HCT116 (cell line): Measurements from ENCODE around the gene PBX2. TPM values are rescaled to one million over a fixed set of nuclear protein-coding genes. Genes with fewer than 3 reads are reported as not detected.

Source experiments
- ATAC-seq: fragments of 200-7000 bp; cut with Tn5 transposase; 2 replicates; pipeline ENCODE4 v1.9.1; 2020; ENCODE audit warnings: mild to moderate bottlenecking, moderate library complexity
- BruUV-seq: library from RNA; stranded (reverse); fragments of 400-500 nt; replicated peaks from 2 replicates; lab custom pipeline; 2021; lab: Mats Ljungman, UMichigan
- CTCF ChIA-PET: fragments of 300-600 bp; sonication (Branson Sonifier 250); formaldehyde crosslinking; loops from one replicate; lab custom pipeline; 2021; ENCODE audit warnings: antibody characterized with exemption; lab: Charles Lee
- POLR2A ChIA-PET: fragments of 300-600, 350-600 bp; sonication (Branson Sonifier 250); formaldehyde crosslinking; loops from one replicate; lab custom pipeline; 2021; ENCODE audit warnings: antibody characterized with exemption; lab: Charles Lee
- RAD21 ChIA-PET, 2 experiments: fragments of 300-600 bp; sonication (Branson Sonifier 250); formaldehyde crosslinking; loops; one replicate each; lab custom pipeline; 2023; ENCODE audit warnings: low total read pairs in 2 of 2; ENCODE audit not compliant: uncharacterized antibody in 2 of 2, unreplicated experiment in 2 of 2, low non-redundant PET in 1 of 2; lab: Charles Lee
- DNase-seq: peaks from one replicate; pipeline ENCODE4 v3.0.0-alpha.2; 2010; ENCODE audit warnings: low read depth, low spot score
- H2AFZ ChIP-seq: fragments of 200-600 bp; shearing (Covaris generic), sonication (generic); 2 replicates; pipeline ENCODE4 v1.6.1; 2017; ENCODE audit warnings: low read depth, mixed run types, mixed read lengths, antibody characterized with exemption, low read length; ENCODE audit not compliant: poor library complexity, severe bottlenecking
- H3K27ac ChIP-seq: 2 replicates; pipeline ENCODE4 v1.5.1; 2012; ENCODE audit warnings: low read depth, low read length
- H3K27me3 ChIP-seq: fragments of 200-600 bp; sonication (generic); 2 replicates; pipeline ENCODE4 v1.6.1; 2016; ENCODE audit warnings: mixed run types, low read length, mixed read lengths; ENCODE audit not compliant: insufficient read depth
- H3K36me3 ChIP-seq, 2 experiments: fragments of 200-500 bp in 1 of 2; fragments of 200-600 bp in 1 of 2; sonication (Bioruptor generic) in 1 of 2; sonication (generic) in 1 of 2; 2 replicates each; pipeline versions ENCODE4 v1.5.1 to v1.6.1; 2014 to 2016; ENCODE audit warnings: low read length in 2 of 2, inconsistent platforms in 1 of 2, mixed read lengths in 1 of 2, mixed run types in 1 of 2; ENCODE audit not compliant: insufficient read depth in 2 of 2, control insufficient read depth in 1 of 2
- H3K4me1 ChIP-seq, 2 experiments: fragments of 200-600 bp in 1 of 2; sonication (generic) in 1 of 2; 2 replicates each; pipeline versions ENCODE4 v1.5.1 to v1.6.1; 2012 to 2017; ENCODE audit warnings: low read length in 2 of 2, inconsistent platforms in 1 of 2, mild to moderate bottlenecking in 1 of 2, mixed read lengths in 1 of 2, mixed run types in 1 of 2, moderate library complexity in 1 of 2; ENCODE audit not compliant: insufficient read depth in 2 of 2, control insufficient read depth in 1 of 2
- H3K4me2 ChIP-seq: fragments of 200-600 bp; sonication (generic); 2 replicates; pipeline ENCODE4 v1.6.1; 2017; ENCODE audit warnings: mixed run types, low read length, mixed read lengths
- H3K4me3 ChIP-seq, 2 experiments: fragments of 200-600 bp in 1 of 2; sonication (generic) in 1 of 2; replicated peaks in 1 of 2; 2 replicates each; pipeline ENCODE4 v1.5.1; 2011 to 2016; ENCODE audit warnings: low read length in 2 of 2, control low read depth in 1 of 2, low read depth in 1 of 2, mild to moderate bottlenecking in 1 of 2, mixed read lengths in 1 of 2, mixed run types in 1 of 2
- H3K79me2 ChIP-seq: fragments of 200-600 bp; sonication (generic); 2 replicates; pipeline ENCODE4 v1.6.1; 2017; ENCODE audit warnings: mild to moderate bottlenecking, mixed run types, low read length, moderate library complexity, mixed read lengths; ENCODE audit not compliant: insufficient read depth
- H3K9ac ChIP-seq: fragments of 200-600 bp; sonication (generic); 2 replicates; pipeline ENCODE4 v1.6.1; 2016; ENCODE audit warnings: low read length, mixed read lengths
- H3K9me2 ChIP-seq: fragments of 200-600 bp; sonication (generic), shearing (Covaris generic); 2 replicates; pipeline ENCODE4 v1.6.1; 2017; ENCODE audit warnings: mixed run types, mild to moderate bottlenecking, moderate library complexity; ENCODE audit not compliant: insufficient read depth
- H3K9me3 ChIP-seq, 2 experiments: fragments of 200-500 bp in 1 of 2; fragments of 200-600 bp in 1 of 2; sonication (Bioruptor generic) in 1 of 2; sonication (generic) in 1 of 2; 2 replicates each; pipeline ENCODE4 v1.6.1; 2014 to 2017; ENCODE audit warnings: low read length in 2 of 2, mixed read lengths in 2 of 2, inconsistent platforms in 1 of 2, low read depth in 1 of 2, mild to moderate bottlenecking in 1 of 2, mixed run types in 1 of 2, moderate library complexity in 1 of 2; ENCODE audit not compliant: control insufficient read depth in 1 of 2, insufficient read depth in 1 of 2
- H4K20me1 ChIP-seq: fragments of 200-600 bp; sonication (generic), shearing (Covaris generic); 2 replicates; pipeline ENCODE4 v1.6.1; 2017; ENCODE audit warnings: mixed run types, mild to moderate bottlenecking, moderate library complexity; ENCODE audit not compliant: insufficient read depth
- ATF3 ChIP-seq: IDR thresholded peaks from 2 replicates; pipeline ENCODE4 v1.6.1; 2012
- CBX3 ChIP-seq: IDR thresholded peaks from 2 replicates; pipeline ENCODE4 v1.6.1; 2012; ENCODE audit warnings: low read depth
- CEBPB ChIP-seq: IDR thresholded peaks from 2 replicates; pipeline ENCODE4 v1.6.1; 2012; ENCODE audit warnings: low read depth
- EGR1 ChIP-seq: IDR thresholded peaks from 2 replicates; pipeline ENCODE4 v1.6.1; 2012; ENCODE audit warnings: low read depth
- ELF1 ChIP-seq: IDR thresholded peaks from 2 replicates; pipeline ENCODE4 v1.6.1; 2012; ENCODE audit warnings: low read depth, borderline replicate concordance
- EZH2phosphoT487 ChIP-seq: fragments of 200-600 bp; IDR thresholded peaks from 2 replicates; pipeline ENCODE4 v1.6.1; 2018; ENCODE audit warnings: antibody characterized with exemption, borderline replicate concordance
- FOSL1 ChIP-seq: IDR thresholded peaks from 2 replicates; pipeline ENCODE4 v1.6.1; 2012; ENCODE audit warnings: low read depth
- JUND ChIP-seq: IDR thresholded peaks from 2 replicates; pipeline ENCODE4 v1.6.1; 2012
- RAD21 ChIP-seq: IDR thresholded peaks from 2 replicates; pipeline ENCODE4 v1.6.1; 2012; ENCODE audit warnings: low read depth, mild to moderate bottlenecking
- REST ChIP-seq: IDR thresholded peaks from 2 replicates; pipeline ENCODE4 v1.6.1; 2012; ENCODE audit warnings: low read depth
- SIN3A ChIP-seq: IDR thresholded peaks from 2 replicates; pipeline ENCODE4 v1.6.1; 2012; ENCODE audit warnings: low read depth
- SP1 ChIP-seq: IDR thresholded peaks from 2 replicates; pipeline ENCODE4 v1.6.1; 2012; ENCODE audit warnings: low read depth
- SRF ChIP-seq: IDR thresholded peaks from 2 replicates; pipeline ENCODE4 v1.6.1; 2012; ENCODE audit warnings: low read depth
- TCF7L2 ChIP-seq: IDR thresholded peaks from 2 replicates; pipeline ENCODE4 v1.7.0; 2011; ENCODE audit warnings: borderline replicate concordance, inconsistent platforms; ENCODE audit not compliant: insufficient read depth, insufficient read length; ENCODE audit errors: extremely low read depth
- YY1 ChIP-seq: IDR thresholded peaks from 2 replicates; pipeline ENCODE4 v1.6.1; 2011; ENCODE audit warnings: low read length, low read depth, moderate library complexity, mild to moderate bottlenecking; ENCODE audit not compliant: insufficient replicate concordance; ENCODE audit errors: extremely low read depth
- ZFX ChIP-seq: fragments of 450-650 bp; IDR thresholded peaks from 2 replicates; pipeline ENCODE4 v1.6.1; 2017
- ZNF274 ChIP-seq: fragments of 200-500 bp; sonication (Bioruptor generic); IDR thresholded peaks from 2 replicates; pipeline ENCODE4 v1.6.1; 2014; ENCODE audit warnings: mild to moderate bottlenecking, low read depth, low read length, inconsistent platforms
- intact Hi-C: fragments of 100-400 bp; cut with micrococcal nuclease; formaldehyde crosslinking; loops from 2 replicates; pipeline ENCODE4 v1.10.0; 2022
- total RNA-seq: library from RNA; stranded (reverse); gene quantifications from one replicate; pipeline ENCODE4 v1.2.1, GENCODE V29; 2021; ENCODE audit not compliant: unreplicated experiment
- TF ChIP-seq, protein P1 (sequence below), 3 experiments: fragments of 200-600 bp in 1 of 3; sonication (generic) in 1 of 3; IDR thresholded peaks in 2 of 3; conservative IDR thresholded peaks in 1 of 3; 2 replicates each; pipeline ENCODE4 v1.5.1; 2012 to 2017; ENCODE audit warnings: low read depth in 2 of 3, low read length in 2 of 3, antibody characterized with exemption in 1 of 3, borderline replicate concordance in 1 of 3, control low read depth in 1 of 3, mild to moderate bottlenecking in 1 of 3, mixed read lengths in 1 of 3, mixed run types in 1 of 3, moderate library complexity in 1 of 3; ENCODE audit not compliant: insufficient read depth in 1 of 3

The PBX2 gene
- total RNA-seq, 1 experiment from 2014 or later = 79.0 TPM

DNA sequence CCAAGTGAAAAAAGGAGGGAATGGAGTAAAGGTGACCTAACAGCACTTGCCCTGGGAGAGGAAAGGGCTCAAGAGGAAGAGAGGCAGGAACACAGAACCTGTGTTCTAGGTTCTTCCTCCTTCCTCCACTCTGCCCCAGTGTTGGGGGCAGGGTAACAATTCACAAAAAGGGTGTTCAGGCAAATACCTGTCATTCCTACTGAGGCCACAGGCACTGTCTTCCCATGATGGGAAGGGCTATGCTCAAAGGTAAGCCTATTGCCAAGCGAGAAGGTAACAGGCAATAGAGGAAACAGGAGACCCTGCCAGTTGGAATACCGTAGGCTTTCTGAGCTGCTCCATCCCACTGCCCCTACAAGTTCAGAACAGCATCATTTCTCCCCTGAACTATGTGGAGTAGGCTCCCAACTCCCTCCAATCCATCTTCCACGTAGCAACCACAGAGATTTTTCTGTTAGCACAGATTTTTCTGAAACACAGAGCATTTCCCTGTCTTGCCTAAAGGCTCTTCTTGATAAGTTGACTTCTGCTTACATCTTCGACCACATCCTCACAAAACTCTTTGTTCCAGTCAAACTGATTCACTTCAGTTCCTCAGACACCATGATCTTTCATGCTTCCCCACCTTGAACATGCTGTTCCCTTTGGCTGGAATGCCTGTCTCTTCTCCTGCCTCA is 16.8 kb downstream of the PBX2 start:
- no peak for DNase-seq
- Histone ChIP-seq H2AFZ (no peak overlapping the region), H3K9me3 (no peaks in the 10 kb centered on the region), H3K4me1 (peaks cover 20 to 42% of the 10 kb centered on the region in 2 experiments), H3K27me3 (no peaks in the 10 kb centered on the region), H3K9me2 (no peaks in the 10 kb centered on the region), H3K36me3 (peaks cover 0 to 15% of the 10 kb centered on the region in 2 experiments; a peak in 3 of 4 replicates), H3K79me2 (peaks cover 17% of the 10 kb centered on the region), H3K4me3 (no peak overlapping the region), H3K4me2 (peak overlapping the region; percentile 36), H4K20me1 (no peaks in the 10 kb centered on the region), H3K9ac (no peak overlapping the region), H3K27ac (no peak overlapping the region)
- intact Hi-C loops = no loop called here
- RAD21 ChIA-PET = no interaction called here
- ATAC-seq = no peak
- POLR2A ChIA-PET = no interaction called here
- CTCF ChIA-PET = no interaction called here
- BruUV-seq = no TSS peak
- no peak for TF ChIP-seq REST
- TF ChIP-seq ELF1 = no peak
- TF ChIP-seq, protein P1, sequence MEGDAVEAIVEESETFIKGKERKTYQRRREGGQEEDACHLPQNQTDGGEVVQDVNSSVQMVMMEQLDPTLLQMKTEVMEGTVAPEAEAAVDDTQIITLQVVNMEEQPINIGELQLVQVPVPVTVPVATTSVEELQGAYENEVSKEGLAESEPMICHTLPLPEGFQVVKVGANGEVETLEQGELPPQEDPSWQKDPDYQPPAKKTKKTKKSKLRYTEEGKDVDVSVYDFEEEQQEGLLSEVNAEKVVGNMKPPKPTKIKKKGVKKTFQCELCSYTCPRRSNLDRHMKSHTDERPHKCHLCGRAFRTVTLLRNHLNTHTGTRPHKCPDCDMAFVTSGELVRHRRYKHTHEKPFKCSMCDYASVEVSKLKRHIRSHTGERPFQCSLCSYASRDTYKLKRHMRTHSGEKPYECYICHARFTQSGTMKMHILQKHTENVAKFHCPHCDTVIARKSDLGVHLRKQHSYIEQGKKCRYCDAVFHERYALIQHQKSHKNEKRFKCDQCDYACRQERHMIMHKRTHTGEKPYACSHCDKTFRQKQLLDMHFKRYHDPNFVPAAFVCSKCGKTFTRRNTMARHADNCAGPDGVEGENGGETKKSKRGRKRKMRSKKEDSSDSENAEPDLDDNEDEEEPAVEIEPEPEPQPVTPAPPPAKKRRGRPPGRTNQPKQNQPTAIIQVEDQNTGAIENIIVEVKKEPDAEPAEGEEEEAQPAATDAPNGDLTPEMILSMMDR (IDR thresholded peaks at IDR 0.05 in 2 of 3, conservative IDR thresholded peaks at IDR 0.05 in 1 of 3; ENCODE audit: borderline replicate concordance in 1 of 3, insufficient read depth in 1 of 3, low read depth in 2 of 3, low read length in 2 of 3) = no peak
- no peak for TF ChIP-seq EGR1
- no peak for TF ChIP-seq TCF7L2
- TF ChIP-seq SIN3A = no peak
- TF ChIP-seq FOSL1 = no peak
- TF ChIP-seq RAD21 = no peak
- no peak for TF ChIP-seq SRF
- TF ChIP-seq SP1 = no peak
- no peak for TF ChIP-seq EZH2phosphoT487
- no peak for TF ChIP-seq ATF3
- TF ChIP-seq CBX3 = no peak
- no peak for TF ChIP-seq ZNF274
- no peak for TF ChIP-seq YY1
- TF ChIP-seq CEBPB = no peak
- no peak for TF ChIP-seq ZFX
- TF ChIP-seq JUND = no peak
